Transverse colon (tissue), 4 donors: ENCODE results near the gene PRORP. TPM values are rescaled to one million over a fixed set of nuclear protein-coding genes. Genes with fewer than 3 reads are reported as not detected.

Experiments
- DNase-seq: peaks from one replicate; pipeline ENCODE4 v3.0.0-alpha.2; 2019
- H3K27ac ChIP-seq, 4 donors: fragments of 200-600 bp; sonication (generic); 2 replicates each; pipeline ENCODE4 v1.5.1; 2016 to 2018; ENCODE audit warnings: inconsistent platforms in 4 of 4
- H3K27me3 ChIP-seq: fragments of 200-600 bp; sonication (generic); 2 replicates; pipeline ENCODE4 v1.5.1; 2017; ENCODE audit warnings: inconsistent platforms
- H3K36me3 ChIP-seq, 4 donors: fragments of 200-600 bp; sonication (generic); 2 replicates each; pipeline ENCODE4 v1.5.1; 2017 to 2019; ENCODE audit warnings: inconsistent platforms in 4 of 4
- H3K4me1 ChIP-seq, 4 donors: fragments of 200-600 bp; sonication (generic); 2 replicates each; pipeline ENCODE4 v1.5.1; 2017 to 2020; ENCODE audit warnings: inconsistent platforms in 4 of 4
- H3K4me3 ChIP-seq, 4 donors: fragments of 200-600 bp; sonication (generic); 1 replicate in 1 of 4; 2 replicates in 3 of 4; pipeline versions ENCODE4 v1.5.1 to v1.6.1; 2017 to 2019; ENCODE audit warnings: inconsistent platforms in 4 of 4
- H3K9me3 ChIP-seq, 2 donors: fragments of 200-600 bp; sonication (generic); 2 replicates each; pipeline ENCODE4 v1.5.1; 2017 to 2019; ENCODE audit warnings: inconsistent platforms in 2 of 2
- EP300 ChIP-seq: sonication (generic); formaldehyde crosslinking; IDR thresholded peaks from one replicate; pipeline ENCODE4 v1.6.1; 2017; ENCODE audit warnings: antibody characterized with exemption, low read depth
- POLR2A ChIP-seq: fragments of 450-650 bp; IDR thresholded peaks from one replicate; pipeline ENCODE4 v1.6.1; 2016; ENCODE audit warnings: antibody characterized with exemption, mild to moderate bottlenecking, moderate library complexity
- POLR2AphosphoS5 ChIP-seq, 3 donors: sonication (generic); formaldehyde crosslinking; IDR thresholded peaks; one replicate each; pipeline ENCODE4 v1.6.1; 2016; ENCODE audit warnings: antibody characterized with exemption in 3 of 3
- WGBS, 2 donors: methylation state at CpG; one replicate each; pipeline ENCODE4 v1.1.5; 2018; ENCODE audit warnings: low coverage in 1 of 2; 5-methylcytosine and 5-hydroxymethylcytosine counted together
- in situ Hi-C, 4 donors: fragments of 200-750 bp; cut with MboI; loops; one replicate each; pipeline versions ENCODE4 v1.15.0 to v1.15.1; 2017; ENCODE audit warnings: low sequenced_read_pairs in 3 of 4, low pct_ligation_motif_present in 1 of 4, low pct_unique_long_range_greater_than_20kb in 1 of 4
- intact Hi-C: fragments of 100-400 bp; cut with DNase I; formaldehyde crosslinking; loops from one replicate; pipeline ENCODE4 v1.15.1; 2023; ENCODE audit warnings: low total_unique reads
- total RNA-seq, 4 donors: library from RNA; depleted of rRNA; stranded (reverse); fragments of >200 nt; gene quantifications; one replicate each; pipeline ENCODE4 v1.1.0, GENCODE V29; 2016
- TF ChIP-seq, protein P1 (sequence below), 5 experiments: fragments of 200-600 bp in 3 of 5; fragments of 450-650 bp in 2 of 5; sonication (generic) in 3 of 5; IDR thresholded peaks; 1 replicate in 2 of 5; 2 replicates in 3 of 5; pipeline ENCODE4 v1.5.1; 2016 to 2017; ENCODE audit warnings: antibody characterized with exemption in 5 of 5, inconsistent platforms in 3 of 5, mild to moderate bottlenecking in 2 of 5, moderate library complexity in 1 of 5

Gene PRORP
- total RNA-seq, 4 donors from 2014 or later = 23.2 to 46.0 (median 32.2) TPM

DNA sequence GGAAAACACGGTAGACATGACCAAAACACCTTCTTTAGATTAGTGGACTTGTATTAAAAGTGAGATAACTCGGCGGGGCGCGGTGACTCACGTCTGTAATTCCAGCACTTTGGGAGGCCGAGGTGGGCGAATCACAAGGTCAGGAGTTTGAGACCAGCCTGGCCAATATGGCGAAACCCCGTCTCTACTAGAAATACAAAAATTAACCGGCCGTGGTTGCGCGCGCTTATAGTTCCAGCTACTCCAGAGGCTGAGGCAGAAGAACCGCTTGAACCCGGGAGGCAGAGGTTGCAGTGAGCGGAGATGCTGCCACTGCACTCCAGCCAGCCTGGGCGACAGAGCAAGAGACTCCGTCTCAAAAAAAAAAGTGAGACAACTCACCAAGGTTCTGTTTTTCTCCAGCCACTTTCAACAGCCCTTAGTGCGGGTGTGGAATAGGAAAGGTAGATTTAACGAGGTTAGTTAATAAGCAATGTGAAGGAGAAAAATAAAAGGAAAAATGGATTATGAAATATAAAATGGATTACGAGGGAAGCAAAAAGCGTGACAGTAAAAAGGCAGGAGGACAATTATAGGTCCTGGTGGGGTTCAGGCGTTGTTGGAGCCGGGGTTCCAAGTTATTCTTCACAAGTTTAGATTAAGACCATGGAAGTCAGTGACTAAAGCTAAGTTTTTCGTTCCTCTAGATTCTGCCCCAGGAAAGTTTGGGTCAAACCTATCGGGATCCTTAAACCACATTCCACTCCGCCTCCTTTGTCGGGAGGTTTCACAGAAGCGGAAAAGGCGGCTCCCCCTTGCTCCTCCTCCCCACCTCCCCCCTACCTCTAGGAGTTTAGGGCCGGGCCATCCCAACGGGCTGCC, 1.1 kb upstream of the PRORP start:
- Histone ChIP-seq H3K4me3 (peak overlapping the region; percentile 58 to 96 (median 61)), H3K27ac (peak overlapping the region; percentile 92 to 99 (median 96)), H3K36me3 (peaks cover 0 to 3% (median 0%) of the 10 kb centered on the region in 4 donors), H3K9me3 (no peaks in the 10 kb centered on the region), H3K4me1 (peaks cover 5 to 51% (median 28%) of the 10 kb centered on the region in 4 donors), H3K27me3 (no peaks in the 10 kb centered on the region)
- TF ChIP-seq POLR2AphosphoS5 (IDR thresholded peaks at IDR 0.05) = peak in 1 of 3 donors; percentile 40
- TF ChIP-seq EP300 = no peak
- TF ChIP-seq, protein P1, sequence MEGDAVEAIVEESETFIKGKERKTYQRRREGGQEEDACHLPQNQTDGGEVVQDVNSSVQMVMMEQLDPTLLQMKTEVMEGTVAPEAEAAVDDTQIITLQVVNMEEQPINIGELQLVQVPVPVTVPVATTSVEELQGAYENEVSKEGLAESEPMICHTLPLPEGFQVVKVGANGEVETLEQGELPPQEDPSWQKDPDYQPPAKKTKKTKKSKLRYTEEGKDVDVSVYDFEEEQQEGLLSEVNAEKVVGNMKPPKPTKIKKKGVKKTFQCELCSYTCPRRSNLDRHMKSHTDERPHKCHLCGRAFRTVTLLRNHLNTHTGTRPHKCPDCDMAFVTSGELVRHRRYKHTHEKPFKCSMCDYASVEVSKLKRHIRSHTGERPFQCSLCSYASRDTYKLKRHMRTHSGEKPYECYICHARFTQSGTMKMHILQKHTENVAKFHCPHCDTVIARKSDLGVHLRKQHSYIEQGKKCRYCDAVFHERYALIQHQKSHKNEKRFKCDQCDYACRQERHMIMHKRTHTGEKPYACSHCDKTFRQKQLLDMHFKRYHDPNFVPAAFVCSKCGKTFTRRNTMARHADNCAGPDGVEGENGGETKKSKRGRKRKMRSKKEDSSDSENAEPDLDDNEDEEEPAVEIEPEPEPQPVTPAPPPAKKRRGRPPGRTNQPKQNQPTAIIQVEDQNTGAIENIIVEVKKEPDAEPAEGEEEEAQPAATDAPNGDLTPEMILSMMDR (IDR thresholded peaks at IDR 0.05) = no peak
- peak; percentile 65 for TF ChIP-seq POLR2A
- whole genome bisulfite sequencing, 2 donors = 0 to 14% methylated on average over 10 to 34 of the region's 34 CpGs
- intact Hi-C loops = no loop called here
- in situ Hi-C loops = loop anchor here in 2 of 4 donors (10.0 to 25.0 kb wide), 2 partner anchors 246 to 291 kb away; partner anchors contain the start of genes BAZ1A (in 1 of the 2) and NFKBIA (in 1 of the 2)
- DNase-seq = peak; percentile 22

DNA sequence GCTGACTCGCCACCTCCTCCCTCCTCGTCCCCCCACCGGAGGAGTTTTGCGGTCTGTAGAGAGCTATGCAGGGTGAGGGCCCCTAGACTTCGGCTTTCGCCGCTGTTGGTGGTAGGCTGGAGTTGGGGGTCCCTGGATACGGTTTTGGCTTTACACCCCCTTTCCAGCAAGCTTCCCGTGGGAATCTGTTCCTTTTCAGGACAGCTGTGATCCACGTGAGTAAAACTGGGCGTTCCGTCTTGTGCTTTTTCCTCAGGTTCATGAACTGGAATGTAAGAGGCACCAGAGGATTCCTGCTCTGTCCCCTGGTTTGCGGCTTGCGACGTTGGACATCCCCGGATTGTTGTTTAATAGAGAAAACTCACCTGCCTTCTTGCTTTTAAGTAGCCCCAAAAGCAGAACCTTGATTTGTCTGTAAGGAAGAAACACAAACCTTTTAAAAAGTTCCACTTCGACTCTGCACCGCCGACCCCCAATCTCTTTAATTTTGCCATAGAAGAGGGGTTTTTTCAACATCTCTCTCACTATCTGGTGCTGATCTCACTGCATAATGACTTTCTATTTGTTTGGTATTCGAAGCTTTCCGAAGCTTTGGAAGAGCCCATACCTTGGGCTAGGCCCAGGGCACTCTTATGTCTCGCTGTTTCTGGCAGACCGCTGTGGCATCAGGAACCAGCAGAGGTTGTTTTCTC, 490 bp downstream of the PRORP start:
- TF ChIP-seq POLR2A = peak; percentile 5
- TF ChIP-seq EP300 = no peak
- H3K36me3 ChIP-seq = no peaks in the 10 kb centered on the region
- no peaks in the 10 kb centered on the region for H3K27me3 ChIP-seq
- H3K4me1 ChIP-seq = peaks cover 5 to 56% (median 28%) of the 10 kb centered on the region in 4 donors
- peak overlapping the region; percentile 58 to 96 (median 61) for H3K4me3 ChIP-seq
- in situ Hi-C loops (loop anchor here in 2 of 4 donors (10.0 to 25.0 kb wide), 2 partner anchors 248 to 289 kb away; partner anchors contain the start of genes BAZ1A (in 1 of the 2) and NFKBIA (in 1 of the 2)), intact Hi-C loops (no loop called here)
- no peaks in the 10 kb centered on the region for H3K9me3 ChIP-seq
- WGBS, 2 donors = 5 to 8% methylated on average over 8 to 23 of the region's 23 CpGs
- peak overlapping the region; percentile 92 to 99 (median 96) for H3K27ac ChIP-seq
- DNase-seq = no peak

DNA sequence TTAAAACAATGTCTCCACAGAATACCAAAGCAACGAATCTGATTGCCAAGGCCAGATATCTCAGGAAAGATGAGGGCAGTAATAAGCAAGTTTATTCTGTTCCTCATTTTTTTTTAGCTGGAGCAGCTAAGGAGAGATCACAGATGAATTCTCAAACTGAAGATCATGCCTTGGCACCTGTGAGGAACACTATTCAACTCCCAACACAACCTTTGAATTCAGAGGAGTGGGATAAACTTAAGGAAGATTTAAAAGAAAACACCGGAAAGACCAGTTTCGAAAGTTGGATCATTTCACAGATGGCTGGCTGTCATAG, 994 bp downstream of the PRORP start:
- no peaks in the 10 kb centered on the region for H3K9me3 ChIP-seq
- H3K27me3 ChIP-seq = no peaks in the 10 kb centered on the region
- H3K36me3 ChIP-seq = no peaks in the 10 kb centered on the region
- WGBS, 2 donors = 19 to 24% methylated on average over 3 of the region's 3 CpGs
- TF ChIP-seq EP300 (no peak), POLR2AphosphoS5 (IDR thresholded peaks at IDR 0.05) (no peak), POLR2A (no peak)
- TF ChIP-seq, protein P1 (IDR thresholded peaks at IDR 0.05) = no peak
- H3K27ac ChIP-seq = peak overlapping the region; percentile 92 to 99 (median 96)
- DNase-seq = no peak
- peaks cover 5 to 52% (median 28%) of the 10 kb centered on the region in 4 donors for H3K4me1 ChIP-seq
- peak overlapping the region in 3 of 4 donors; percentile 59 to 96 (median 63) for H3K4me3 ChIP-seq
- intact Hi-C loops = no loop called here
- in situ Hi-C loops = loop anchor here in 2 of 4 donors (10.0 to 25.0 kb wide), 2 partner anchors 249 to 289 kb away; partner anchors contain the start of genes BAZ1A (in 1 of the 2) and NFKBIA (in 1 of the 2)

DNA sequence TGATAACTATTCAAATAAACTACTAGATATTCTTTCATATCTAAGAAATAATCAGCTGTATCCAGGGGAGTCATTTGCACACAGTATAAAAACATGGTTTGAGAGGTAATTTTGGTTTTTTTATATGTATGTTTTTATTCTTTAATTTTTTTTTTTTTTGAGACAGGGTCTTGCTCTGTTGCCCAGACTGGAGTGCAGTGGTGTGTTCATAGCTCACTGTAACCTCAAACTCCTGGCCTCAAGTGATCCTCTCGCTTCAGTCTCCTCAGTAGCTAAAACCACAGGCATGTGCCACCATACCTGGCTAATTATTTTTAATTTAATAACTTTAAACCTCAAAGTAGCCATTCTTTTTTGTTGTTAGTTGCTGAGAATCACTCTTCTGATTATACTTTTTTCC, 1.8 kb downstream of the PRORP start:
- H3K4me1 ChIP-seq = peaks cover 5 to 45% (median 28%) of the 10 kb centered on the region in 4 donors
- in situ Hi-C loops = loop anchor here in 2 of 4 donors (10.0 to 25.0 kb wide), 2 partner anchors 249 to 288 kb away; partner anchors contain the start of genes BAZ1A (in 1 of the 2) and NFKBIA (in 1 of the 2)
- peak overlapping the region in 2 of 4 donors; percentile 96 to 99 for H3K27ac ChIP-seq
- no peak for DNase-seq
- intact Hi-C loops = no loop called here
- 82 to 88% methylated on average over 1 of the region's 1 CpG for WGBS, 2 donors
- no peaks in the 10 kb centered on the region for H3K27me3 ChIP-seq
- H3K4me3 ChIP-seq = peak overlapping the region in 1 of 4 donors; percentile 96
- no peaks in the 10 kb centered on the region for H3K9me3 ChIP-seq
- TF ChIP-seq POLR2AphosphoS5 (IDR thresholded peaks at IDR 0.05) (no peak), POLR2A (no peak), EP300 (no peak)
- TF ChIP-seq, protein P1 (IDR thresholded peaks at IDR 0.05) = no peak
- no peaks in the 10 kb centered on the region for H3K36me3 ChIP-seq
